ENCODE data around the gene RFX4.

- TF ChIP-seq EZH2 (IDR thresholded peaks at IDR 0.05; ENCODE audit: borderline replicate concordance, low read depth, low read length, severe bottlenecking) (no peak), CTCF (IDR thresholded peaks at IDR 0.05; ENCODE audit: borderline replicate concordance, extremely low read depth, low read length, poor library complexity, severe bottlenecking) (no peak)
Observed at GRCh38 chr12:106692896-106693820, 110.4 kb downstream of the RFX4 start.
